Nephron (organoid): ENCODE data around the gene LIX1L.
"Not testable (repeated sequence)": the region's sequence is repeated elsewhere in the genome, so short reads cannot be mapped to it uniquely, and the experiment has no call there.

Source experiments
- H3K27ac Mint-ChIP-seq, 3 experiments: 2 replicates each; pipeline ENCODE4 v1.8.0; 2020; ENCODE audit warnings: mixed read lengths in 3 of 3, mild to moderate bottlenecking in 2 of 3, moderate library complexity in 1 of 3
- H3K27me3 Mint-ChIP-seq: 2 replicates; pipeline ENCODE4 v1.8.0; 2021; ENCODE audit warnings: low read depth, mild to moderate bottlenecking, moderate library complexity, mixed read lengths
- H3K36me3 Mint-ChIP-seq: 2 replicates; pipeline ENCODE4 v1.8.0; 2020; ENCODE audit warnings: low read depth, mixed read lengths
- H3K4me1 Mint-ChIP-seq: 2 replicates; pipeline ENCODE4 v1.8.0; 2020; ENCODE audit warnings: mixed read lengths
- H3K4me3 Mint-ChIP-seq, 3 experiments: 2 replicates each; pipeline ENCODE4 v1.8.0; 2020; ENCODE audit warnings: mild to moderate bottlenecking in 3 of 3, mixed read lengths in 3 of 3, moderate library complexity in 2 of 3
- H3K9me3 Mint-ChIP-seq: 2 replicates; pipeline ENCODE4 v1.8.0; 2020; ENCODE audit warnings: mixed read lengths
- TF ChIP-seq, protein P1 (sequence below), 3 experiments: fragments of 200-600 bp; sonication (generic); IDR thresholded peaks; one replicate each; pipeline ENCODE4 v1.5.0; 2021; ENCODE audit warnings: antibody characterized with exemption in 3 of 3; ENCODE audit not compliant: unreplicated experiment in 3 of 3

LIX1L gene

DNA sequence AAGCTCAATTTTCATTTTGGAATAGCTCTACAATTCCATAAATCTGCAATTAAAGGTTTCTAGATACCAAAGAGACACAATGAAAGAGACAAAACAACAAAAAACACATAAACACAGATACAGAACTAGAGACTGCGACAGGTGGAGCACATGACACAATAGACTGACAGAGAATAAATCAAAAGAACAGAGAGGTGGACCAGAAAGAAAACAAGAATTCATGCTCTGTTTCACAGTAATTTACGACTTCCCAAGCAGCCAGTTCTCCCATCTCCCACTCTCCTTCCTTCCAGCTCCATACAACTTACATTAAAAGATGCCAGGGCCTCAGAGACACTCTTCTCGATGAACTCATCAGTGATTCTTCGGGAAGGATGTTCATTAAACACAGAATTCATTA is 15.4 kb downstream of the LIX1L start:
- Mint-ChIP-seq H3K27ac (peak overlapping the region; percentile 91 to 96 (median 91)), H3K27me3 (no peaks in the 10 kb centered on the region), H3K4me3 (peak overlapping the region in 1 of 3 experiments; percentile 50), H3K4me1 (peaks cover 14% of the 10 kb centered on the region), H3K9me3 (no peaks in the 10 kb centered on the region), H3K36me3 (peaks cover 35% of the 10 kb centered on the region)
- TF ChIP-seq, protein P1, sequence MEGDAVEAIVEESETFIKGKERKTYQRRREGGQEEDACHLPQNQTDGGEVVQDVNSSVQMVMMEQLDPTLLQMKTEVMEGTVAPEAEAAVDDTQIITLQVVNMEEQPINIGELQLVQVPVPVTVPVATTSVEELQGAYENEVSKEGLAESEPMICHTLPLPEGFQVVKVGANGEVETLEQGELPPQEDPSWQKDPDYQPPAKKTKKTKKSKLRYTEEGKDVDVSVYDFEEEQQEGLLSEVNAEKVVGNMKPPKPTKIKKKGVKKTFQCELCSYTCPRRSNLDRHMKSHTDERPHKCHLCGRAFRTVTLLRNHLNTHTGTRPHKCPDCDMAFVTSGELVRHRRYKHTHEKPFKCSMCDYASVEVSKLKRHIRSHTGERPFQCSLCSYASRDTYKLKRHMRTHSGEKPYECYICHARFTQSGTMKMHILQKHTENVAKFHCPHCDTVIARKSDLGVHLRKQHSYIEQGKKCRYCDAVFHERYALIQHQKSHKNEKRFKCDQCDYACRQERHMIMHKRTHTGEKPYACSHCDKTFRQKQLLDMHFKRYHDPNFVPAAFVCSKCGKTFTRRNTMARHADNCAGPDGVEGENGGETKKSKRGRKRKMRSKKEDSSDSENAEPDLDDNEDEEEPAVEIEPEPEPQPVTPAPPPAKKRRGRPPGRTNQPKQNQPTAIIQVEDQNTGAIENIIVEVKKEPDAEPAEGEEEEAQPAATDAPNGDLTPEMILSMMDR (IDR thresholded peaks at IDR 0.05; ENCODE audit: unreplicated experiment in 3 of 3): no peak

DNA sequence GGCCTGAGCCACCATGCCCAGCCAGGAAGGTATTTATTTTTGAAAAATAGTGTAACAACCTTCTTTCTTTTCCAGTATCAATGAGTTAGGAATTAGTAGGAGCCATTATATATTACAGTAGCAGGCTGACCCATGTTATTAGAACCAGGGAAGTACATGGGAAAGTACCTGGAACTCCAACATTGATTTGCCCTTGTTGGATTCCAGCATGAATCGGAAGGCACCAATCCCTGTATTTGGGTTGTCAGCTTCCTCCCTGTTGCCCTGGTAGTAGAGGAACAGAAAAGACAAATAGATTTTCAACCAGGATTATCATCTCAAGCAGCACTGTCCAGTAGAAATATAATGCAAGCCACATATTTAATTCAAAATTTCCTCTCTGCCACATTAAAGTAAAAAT is 20.4 kb downstream of the LIX1L start:
- Mint-ChIP-seq H3K9me3 (no peaks in the 10 kb centered on the region), H3K27me3 (no peaks in the 10 kb centered on the region), H3K4me3 (no peak overlapping the region), H3K4me1 (peaks cover 4% of the 10 kb centered on the region), H3K36me3 (peaks cover 43% of the 10 kb centered on the region), H3K27ac (no peak overlapping the region)
- TF ChIP-seq, protein P1 (IDR thresholded peaks at IDR 0.05; ENCODE audit: unreplicated experiment in 3 of 3): no peak

- H3K27ac Mint-ChIP-seq: no peak overlapping the region
- no peaks in the 10 kb centered on the region for H3K27me3 Mint-ChIP-seq
- no peaks in the 10 kb centered on the region for H3K4me1 Mint-ChIP-seq
- no peak overlapping the region for H3K4me3 Mint-ChIP-seq
- H3K9me3 Mint-ChIP-seq: no peaks in the 10 kb centered on the region
- peaks cover 41% of the 10 kb centered on the region for H3K36me3 Mint-ChIP-seq
- TF ChIP-seq, protein P1 (IDR thresholded peaks at IDR 0.05; ENCODE audit: unreplicated experiment in 3 of 3): no peak
Observed at GRCh38 chr1:145936247-145936646, 21.6 kb downstream of the LIX1L start.

DNA sequence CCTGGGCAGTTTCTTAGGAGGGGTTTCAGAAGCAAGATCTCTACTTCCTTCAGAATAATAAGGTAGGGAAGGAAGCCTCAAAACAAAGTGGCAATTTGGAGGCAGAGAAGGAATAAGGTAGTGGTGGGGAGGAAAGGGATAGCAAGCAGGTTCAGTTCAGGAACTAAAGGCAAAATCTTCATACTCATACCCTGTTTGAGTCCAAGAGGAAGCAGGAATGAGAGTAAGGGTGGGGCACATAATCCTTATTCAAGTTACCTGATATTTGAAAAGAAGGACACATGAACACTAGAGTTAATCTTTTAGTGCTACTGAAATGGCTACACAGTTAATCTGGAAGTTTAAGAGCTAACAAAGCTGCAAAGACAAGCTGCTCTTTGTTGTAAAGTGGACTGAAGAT is 22.1 kb downstream of the LIX1L start:
- Mint-ChIP-seq H3K27me3 (no peaks in the 10 kb centered on the region), H3K4me3 (no peak overlapping the region), H3K4me1 (no peaks in the 10 kb centered on the region), H3K36me3 (peaks cover 43% of the 10 kb centered on the region), H3K27ac (no peak overlapping the region), H3K9me3 (no peaks in the 10 kb centered on the region)
- TF ChIP-seq, protein P1 (IDR thresholded peaks at IDR 0.05; ENCODE audit: unreplicated experiment in 3 of 3): no peak

GRCh38 chr1:145932522-145933009 is 25.3 kb downstream of the LIX1L start:
- not testable (repeated sequence) for H3K4me1 Mint-ChIP-seq, H3K27me3 Mint-ChIP-seq, H3K9me3 Mint-ChIP-seq, H3K27ac Mint-ChIP-seq, H3K4me3 Mint-ChIP-seq
- H3K36me3 Mint-ChIP-seq: peaks cover 43% of the 10 kb centered on the region

DNA sequence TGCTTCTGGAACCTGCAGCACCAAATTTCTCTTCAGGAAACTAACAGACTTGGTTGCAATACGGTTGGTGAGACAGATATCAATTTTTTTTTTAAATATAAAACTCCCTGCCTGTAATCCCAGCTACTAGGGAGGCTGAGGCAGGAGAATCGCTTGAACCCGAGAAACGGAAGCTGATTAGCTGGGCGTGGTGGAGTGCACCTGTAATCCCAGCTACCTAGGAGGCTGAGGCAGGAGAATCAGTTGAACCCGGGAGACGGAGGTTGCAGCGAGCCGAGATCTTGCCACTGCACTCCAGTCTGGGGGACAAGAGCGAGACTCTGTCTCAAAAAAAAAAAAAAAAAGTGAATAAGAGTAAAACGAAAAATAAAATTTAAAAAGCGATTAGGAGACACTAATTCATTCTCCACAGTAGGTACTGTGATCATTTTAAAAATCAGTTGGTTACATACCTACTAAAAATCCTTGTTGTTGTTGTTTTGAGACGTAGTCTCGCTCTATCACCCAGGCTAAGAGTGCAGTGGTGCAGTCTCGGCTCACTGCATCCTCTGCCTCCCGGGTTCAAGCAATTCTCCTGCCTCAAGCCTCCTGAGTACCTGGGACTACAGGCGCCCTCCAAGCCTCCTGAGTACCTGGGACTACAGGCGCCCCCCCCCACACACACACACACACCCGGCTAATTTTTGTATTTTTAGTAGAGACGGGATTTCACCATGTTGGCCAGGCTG is 29.7 kb downstream of the LIX1L start:
- Mint-ChIP-seq H3K4me3 (peak overlapping the region; percentile 83 to 90 (median 88)), H3K36me3 (peaks cover 16% of the 10 kb centered on the region), H3K27ac (peak overlapping the region; percentile 89 to 96 (median 93)), H3K9me3 (no peaks in the 10 kb centered on the region), H3K4me1 (peaks cover 12% of the 10 kb centered on the region), H3K27me3 (no peaks in the 10 kb centered on the region)
- TF ChIP-seq, protein P1 (IDR thresholded peaks at IDR 0.05; ENCODE audit: unreplicated experiment in 3 of 3): no peak
